ENCODE measurements around the gene SENP3.
A peak's percentile ranks its signal among the peaks of the same experiment; 100 is the strongest.

SENP3 gene

DNA sequence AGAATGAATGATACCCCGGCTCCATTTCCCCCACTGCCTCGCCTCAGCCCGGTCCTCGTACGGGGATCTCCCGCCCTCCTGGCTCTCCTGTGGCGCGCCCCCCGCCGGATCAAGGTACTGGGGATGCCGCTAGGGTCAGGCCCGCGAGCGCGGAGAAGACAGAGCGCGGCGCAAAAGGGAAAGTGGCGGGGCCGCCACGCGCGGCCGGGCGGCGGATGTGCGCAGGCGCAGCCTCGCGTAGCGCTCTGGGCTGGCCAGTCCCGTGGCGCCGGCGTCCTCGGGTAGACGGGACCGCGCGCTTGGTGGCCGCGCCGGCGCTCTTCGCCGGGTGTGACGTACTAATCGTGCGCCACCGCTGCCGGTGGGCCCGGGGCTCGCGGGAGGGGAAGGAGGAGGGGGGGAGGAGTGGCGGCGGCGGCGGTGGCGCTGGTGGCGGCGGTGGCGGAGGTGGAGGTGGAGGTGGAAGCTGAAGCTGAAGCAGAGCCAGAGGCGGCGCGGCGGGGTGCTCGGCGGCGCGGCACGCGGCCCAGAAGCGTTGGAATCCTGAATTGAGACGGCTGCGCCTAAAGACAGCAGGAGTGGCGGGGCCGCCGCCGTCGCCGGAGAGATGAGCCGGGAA is at the start of gene SENP3:
TSS of gene SENP3 (plus strand) at position 331 of the 619 bp plus-strand sequence. CDS start 1,158 bp downstream, outside the sequence.
- DNase-seq (ENCODE audit: low read depth in 2 of 2): peak; percentile 80 to 83

GRCh38 chr17:7512105-7512504 is 49.6 kb upstream of the SENP3 start:
- no peak for DNase-seq (ENCODE audit: low read depth in 2 of 2)

- no peak for DNase-seq (ENCODE audit: low read depth in 2 of 2)
Measured at GRCh38 chr17:7512824-7513540, 48.7 kb upstream of the SENP3 start.

DNA sequence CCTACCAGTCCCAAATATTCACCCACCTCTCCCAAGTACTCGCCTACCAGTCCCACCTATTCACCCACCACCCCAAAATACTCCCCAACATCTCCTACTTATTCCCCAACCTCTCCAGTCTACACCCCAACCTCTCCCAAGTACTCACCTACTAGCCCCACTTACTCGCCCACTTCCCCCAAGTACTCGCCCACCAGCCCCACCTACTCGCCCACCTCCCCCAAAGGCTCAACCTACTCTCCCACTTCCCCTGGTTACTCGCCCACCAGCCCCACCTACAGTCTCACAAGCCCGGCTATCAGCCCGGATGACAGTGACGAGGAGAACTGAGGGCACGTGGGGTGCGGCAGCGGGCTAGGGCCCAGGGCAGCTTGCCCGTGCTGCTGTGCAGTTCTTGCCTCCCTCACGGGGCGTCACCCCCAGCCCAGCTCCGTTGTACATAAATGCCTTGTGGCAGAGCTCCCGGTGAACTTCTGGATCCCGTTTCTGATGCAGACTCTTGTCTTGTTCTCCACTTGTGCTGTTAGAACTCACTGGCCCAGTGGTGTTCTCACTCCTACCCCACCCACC is 47.8 kb upstream of the SENP3 start:
- no peak for DNase-seq (ENCODE audit: low read depth in 2 of 2)

- DNase-seq (ENCODE audit: low read depth in 2 of 2): no peak
Measured at GRCh38 chr17:7515911-7516610, 45.7 kb upstream of the SENP3 start.

- no peak for DNase-seq (ENCODE audit: low read depth in 2 of 2)
Measured at GRCh38 chr17:7523033-7523432, 38.7 kb upstream of the SENP3 start.

DNA sequence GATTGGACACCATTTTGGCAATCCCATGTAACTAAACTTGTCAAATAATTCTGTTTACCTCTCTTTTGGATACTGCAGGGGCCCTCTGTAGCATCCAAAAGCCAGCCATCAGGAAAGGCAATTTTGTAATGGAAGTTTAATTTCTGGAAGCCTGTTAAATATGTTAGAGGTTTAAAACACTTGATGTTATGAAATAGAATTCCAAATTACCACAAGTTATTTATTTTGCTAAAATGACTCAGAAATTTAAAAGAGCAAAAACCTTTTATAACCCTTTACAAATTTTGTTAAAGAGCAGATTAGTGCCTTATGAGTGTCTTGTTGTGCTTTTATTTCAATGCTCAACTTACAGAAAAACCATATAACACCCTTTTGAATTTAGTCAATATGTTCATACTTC is 32.9 kb upstream of the SENP3 start:
- DNase-seq (ENCODE audit: low read depth in 2 of 2): no peak

GRCh38 chr17:7530023-7530900 is 31.5 kb upstream of the SENP3 start:
- DNase-seq (ENCODE audit: low read depth in 2 of 2): no peak

- DNase-seq (ENCODE audit: low read depth in 2 of 2): no peak
Measured at GRCh38 chr17:7538050-7538449, 23.7 kb upstream of the SENP3 start.

DNA sequence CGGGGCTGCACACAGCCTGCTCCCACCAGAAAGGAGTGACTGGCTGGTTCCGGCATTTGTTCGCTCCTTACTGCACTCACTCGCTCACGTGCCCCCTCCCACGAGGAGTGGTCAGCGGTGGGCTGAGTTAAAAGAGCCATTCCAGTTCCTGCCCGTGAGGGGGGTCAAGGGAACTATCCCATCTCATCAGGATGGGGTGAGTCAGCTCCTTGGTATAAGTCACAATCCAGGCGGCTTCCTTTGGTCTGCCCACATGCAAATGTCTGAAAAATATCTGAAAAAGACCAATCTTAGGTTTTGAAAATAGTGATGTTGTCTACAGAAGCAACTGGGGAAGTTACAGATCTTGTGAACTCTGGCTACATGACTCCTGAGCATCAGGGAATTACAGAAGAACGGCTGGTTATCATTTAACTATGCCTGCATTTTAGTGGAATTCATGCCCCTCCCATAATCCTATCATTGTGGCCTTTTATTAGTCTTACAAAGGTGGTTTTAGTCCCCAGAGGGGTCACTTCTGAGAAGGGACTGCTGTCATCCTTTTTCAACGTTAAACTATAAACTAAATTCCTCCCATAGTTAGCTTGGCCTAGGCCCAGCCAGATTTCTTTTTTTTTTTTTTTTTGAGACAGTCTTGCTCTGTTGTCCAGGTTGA is 22.7 kb upstream of the SENP3 start:
- DNase-seq (ENCODE audit: low read depth in 2 of 2): no peak

- DNase-seq (ENCODE audit: low read depth in 2 of 2): no peak
Measured at GRCh38 chr17:7541074-7541621, 20.6 kb upstream of the SENP3 start.

DNA sequence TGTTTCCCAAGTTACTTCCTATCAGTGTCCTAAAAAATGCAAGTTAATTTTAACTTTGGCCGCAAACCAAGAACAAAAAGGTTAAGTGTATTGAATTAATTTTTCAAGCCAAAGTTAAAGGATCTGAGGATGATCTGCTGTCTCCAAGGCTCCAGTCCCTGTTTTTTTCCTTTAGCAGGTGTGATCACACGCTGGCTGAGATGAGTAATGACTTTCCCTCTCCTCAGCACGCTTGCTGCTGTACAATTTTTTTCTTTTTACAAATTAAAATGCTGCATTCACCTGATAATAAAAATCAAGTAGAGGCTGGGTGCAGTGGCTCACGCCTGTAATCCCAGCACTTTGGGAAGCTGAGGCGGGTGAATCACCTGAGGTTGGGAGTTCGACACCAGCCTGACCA is 16.8 kb upstream of the SENP3 start:
- DNase-seq (ENCODE audit: low read depth in 2 of 2): no peak

- DNase-seq (ENCODE audit: low read depth in 2 of 2): peak in 1 of 2 donors; percentile 10
Measured at GRCh38 chr17:7548585-7549400, 12.9 kb upstream of the SENP3 start, which contains the start of gene TNFSF12. Gene TNFSF12, plus strand, starts transcription at chr17:7549058. Its CDS starts 96 bp downstream, at chr17:7549154.

DNA sequence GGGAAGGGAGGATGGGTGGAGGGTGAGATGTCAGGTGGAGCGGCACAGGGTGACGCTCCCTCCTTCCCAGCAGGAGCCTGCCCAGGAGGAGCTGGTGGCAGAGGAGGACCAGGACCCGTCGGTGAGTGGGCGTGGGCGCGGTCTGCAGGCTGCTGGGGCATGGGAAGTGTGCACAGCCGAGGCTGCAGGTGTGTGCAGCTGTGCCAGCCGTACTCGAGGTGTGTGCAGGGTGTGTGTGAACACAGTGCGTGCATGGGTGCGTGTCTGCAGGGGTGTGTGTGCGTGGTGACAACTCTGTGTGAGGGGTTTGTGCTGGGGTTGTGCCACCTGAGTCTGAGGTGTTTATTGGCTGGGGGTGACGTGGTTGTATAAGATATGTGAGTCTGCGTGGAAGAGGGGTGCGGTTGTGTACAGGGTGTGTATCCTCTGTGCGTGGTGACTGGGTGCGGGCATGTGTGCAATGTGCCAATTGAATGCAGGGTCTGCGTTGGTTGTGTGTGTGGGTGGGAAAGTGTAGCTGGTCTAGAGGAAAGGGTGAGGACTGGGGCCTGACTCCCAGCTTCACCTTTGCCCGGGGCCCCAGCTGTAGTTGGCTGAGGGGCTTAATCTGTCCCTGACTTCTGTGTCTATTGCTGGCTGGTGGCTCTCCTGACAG is 12.2 kb upstream of the SENP3 start:
- DNase-seq (ENCODE audit: low read depth in 2 of 2): no peak

- no peak for DNase-seq (ENCODE audit: low read depth in 2 of 2)
Measured at GRCh38 chr17:7550344-7550743, 11.4 kb upstream of the SENP3 start.

- no peak for DNase-seq (ENCODE audit: low read depth in 2 of 2)
Measured at GRCh38 chr17:7551396-7551795, 10.3 kb upstream of the SENP3 start.

DNA sequence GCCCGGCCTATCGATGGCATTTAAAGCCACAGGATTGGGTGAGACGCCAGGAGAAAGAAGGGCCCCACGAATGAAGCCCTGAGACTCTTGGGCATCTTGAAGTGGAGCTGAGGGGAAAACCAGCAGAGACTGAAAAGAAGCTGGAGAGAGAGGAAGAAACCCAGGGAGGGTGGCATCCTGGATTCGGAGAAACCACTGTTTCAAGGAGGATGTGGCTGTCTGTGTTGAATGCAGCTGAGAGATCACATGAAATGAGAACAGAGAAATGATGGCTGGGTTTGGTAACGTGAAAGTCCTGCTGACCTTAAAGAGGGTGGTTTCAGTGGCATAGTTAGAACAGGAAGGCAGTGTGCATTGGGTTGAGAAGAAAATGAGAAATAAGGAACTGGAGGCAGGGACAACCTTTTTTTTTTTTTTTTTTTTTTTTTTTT is 9.1 kb upstream of the SENP3 start:
- DNase-seq (ENCODE audit: low read depth in 2 of 2): no peak

- no peak for DNase-seq (ENCODE audit: low read depth in 2 of 2)
Measured at GRCh38 chr17:7553356-7553755, 8.4 kb upstream of the SENP3 start.

DNA sequence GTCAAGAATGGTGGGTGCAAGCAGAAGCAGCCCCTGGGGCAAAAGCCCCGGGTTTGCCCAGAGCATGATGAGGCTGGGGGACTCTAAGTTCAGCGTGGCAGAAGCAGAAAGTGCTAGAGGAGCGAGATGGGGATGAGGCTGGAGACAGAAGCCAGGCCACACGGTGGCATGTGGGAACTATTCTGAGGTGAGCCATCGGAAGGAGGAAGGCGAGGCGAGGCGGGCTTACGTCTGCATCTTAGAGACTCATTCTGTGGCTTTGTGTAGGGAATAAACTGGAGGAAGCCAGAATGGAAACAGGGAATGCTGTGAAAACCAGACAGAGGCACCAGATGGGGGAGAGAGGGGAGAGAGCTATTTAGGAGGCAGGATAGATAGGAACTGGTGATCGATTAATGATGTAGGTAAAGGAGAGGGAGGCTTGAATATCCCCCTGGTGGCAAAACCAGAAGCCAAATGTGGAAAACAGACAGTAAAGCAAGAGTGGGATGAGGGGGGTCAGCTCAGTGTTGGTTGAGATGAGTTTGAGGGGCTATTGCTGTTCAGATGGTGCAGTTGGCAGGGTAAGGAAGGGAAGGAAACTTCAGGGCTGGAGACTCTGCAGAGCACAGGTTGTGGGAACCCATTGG is 6.3 kb upstream of the SENP3 start:
- DNase-seq (ENCODE audit: low read depth in 2 of 2): no peak

All from activated CD8-positive, alpha-beta memory T cell treated with anti-CD3 and anti-CD28 coated beads for 4 hours (primary cell).